Measurements from ENCODE around the gene FANCI.

DNA sequence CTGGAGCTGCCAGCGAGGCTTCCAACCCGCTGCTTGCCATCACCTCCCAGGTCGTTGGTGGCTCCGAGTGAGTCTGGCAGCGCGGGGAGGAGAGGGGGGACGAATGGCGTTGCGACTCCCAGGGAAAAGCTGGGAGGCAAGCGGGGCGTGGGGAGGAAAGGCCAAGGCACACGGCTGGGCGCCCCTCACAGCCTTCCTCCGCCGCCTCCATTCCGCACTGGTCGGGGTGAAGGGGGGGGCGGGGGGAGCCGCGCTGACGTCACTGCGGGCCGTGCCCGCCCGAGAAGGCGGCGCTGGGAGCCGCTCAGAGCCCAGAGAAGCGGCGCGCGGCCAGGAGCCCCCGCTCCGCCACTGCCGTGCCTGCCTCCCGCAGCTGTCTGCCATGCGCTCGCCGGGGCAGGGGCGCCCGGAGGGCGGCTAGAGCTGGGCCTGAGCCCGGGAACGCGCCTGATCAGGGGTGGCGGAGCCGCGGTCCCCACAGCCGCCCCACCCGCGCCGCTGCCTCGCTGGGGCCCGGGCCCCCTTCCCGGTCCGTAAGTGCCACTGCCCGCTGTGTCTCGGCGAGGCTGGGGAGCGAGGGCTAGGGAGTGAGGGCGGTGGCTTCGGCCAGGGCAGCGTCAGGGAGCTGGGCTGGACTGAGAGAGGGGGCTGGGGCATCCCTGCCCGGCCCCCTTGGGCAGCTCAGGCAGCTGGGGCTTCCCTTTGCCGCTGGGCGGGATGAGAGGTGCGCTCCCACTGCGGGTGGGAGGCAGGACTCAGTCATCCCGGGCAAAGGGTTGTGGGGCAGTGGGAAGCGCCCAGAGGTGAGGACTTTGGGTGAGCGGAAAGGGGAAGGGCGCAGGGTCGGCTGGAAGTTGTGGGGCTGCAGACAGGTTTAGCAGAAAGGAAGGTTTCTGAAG lies 118.7 kb downstream of the FANCI start:
- TF ChIP-seq POLR2AphosphoS5 (IDR thresholded peaks at IDR 0.05; ENCODE audit: low read depth, low read length) = no peak
- no peak for TF ChIP-seq POLR2A (IDR thresholded peaks at IDR 0.05; ENCODE audit: low read depth, low read length)
- TF ChIP-seq TAF1 (IDR thresholded peaks at IDR 0.05; ENCODE audit: borderline replicate concordance, low read depth, low read length) = no peak
